SK-N-SH (cell line): ENCODE results near the gene OTOA.
"Not testable (repeated sequence)": the region's sequence is repeated elsewhere in the genome, so short reads cannot be mapped to it uniquely, and the experiment has no call there.

ENCODE experiments used
- CTCF ChIP-seq: fragments of 200-600 bp; sonication (generic); IDR thresholded peaks from 2 replicates; pipeline ENCODE4 v1.6.1; 2017; ENCODE audit warnings: antibody characterized with exemption, mild to moderate bottlenecking, moderate library complexity
- ELF1 ChIP-seq: IDR thresholded peaks from 2 replicates; pipeline ENCODE4 v1.4.0; 2012
- FOXJ3 ChIP-seq: sonication (generic); formaldehyde crosslinking; IDR thresholded peaks from 2 replicates; pipeline ENCODE4 v1.5.1; 2020; ENCODE audit warnings: mild to moderate bottlenecking, missing genetic modification reagents
- GABPA ChIP-seq: IDR thresholded peaks from 2 replicates; pipeline ENCODE4 v1.4.0; 2012; ENCODE audit warnings: low read depth, mild to moderate bottlenecking
- GATA2 ChIP-seq: sonication (generic); formaldehyde crosslinking; IDR thresholded peaks from 2 replicates; pipeline ENCODE4 v1.5.0; 2020; ENCODE audit warnings: mild to moderate bottlenecking, missing genetic modification reagents
- PBX3 ChIP-seq: IDR thresholded peaks from 2 replicates; pipeline ENCODE4; 2012
- RFX5 ChIP-seq: IDR thresholded peaks from 2 replicates; pipeline ENCODE4 v1.6.1; 2012; ENCODE audit warnings: mild to moderate bottlenecking, improper control_type of control experiment, low read length
- SIN3A ChIP-seq: IDR thresholded peaks from 2 replicates; pipeline ENCODE4 v1.6.1; 2012; ENCODE audit warnings: low read depth, mild to moderate bottlenecking, low read length, moderate library complexity, borderline replicate concordance
- SMC3 ChIP-seq: IDR thresholded peaks from 2 replicates; pipeline ENCODE4 v1.6.1; 2012; ENCODE audit warnings: low read depth, low read length, improper control_type of control experiment
- YY1 ChIP-seq: IDR thresholded peaks from 2 replicates; pipeline ENCODE4 v1.4.0; 2012; ENCODE audit warnings: low read depth, mild to moderate bottlenecking
- TF ChIP-seq, protein P1 (sequence below): fragments of 150-350 bp; IDR thresholded peaks from 2 replicates; pipeline ENCODE4 v1.6.1; 2016; ENCODE audit warnings: mild to moderate bottlenecking, low read depth, low read length

GRCh38 chr16:21630866-21631265 lies 32.9 kb upstream of the OTOA start:
- not testable (repeated sequence) for TF ChIP-seq CTCF; SIN3A; RFX5; GATA2 (CRISPR knock-in tag); ELF1; YY1; FOXJ3 (CRISPR knock-in tag); SMC3; PBX3; GABPA
- TF ChIP-seq, protein P1, sequence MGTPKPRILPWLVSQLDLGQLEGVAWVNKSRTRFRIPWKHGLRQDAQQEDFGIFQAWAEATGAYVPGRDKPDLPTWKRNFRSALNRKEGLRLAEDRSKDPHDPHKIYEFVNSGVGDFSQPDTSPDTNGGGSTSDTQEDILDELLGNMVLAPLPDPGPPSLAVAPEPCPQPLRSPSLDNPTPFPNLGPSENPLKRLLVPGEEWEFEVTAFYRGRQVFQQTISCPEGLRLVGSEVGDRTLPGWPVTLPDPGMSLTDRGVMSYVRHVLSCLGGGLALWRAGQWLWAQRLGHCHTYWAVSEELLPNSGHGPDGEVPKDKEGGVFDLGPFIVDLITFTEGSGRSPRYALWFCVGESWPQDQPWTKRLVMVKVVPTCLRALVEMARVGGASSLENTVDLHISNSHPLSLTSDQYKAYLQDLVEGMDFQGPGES = not testable (repeated sequence)
